ENCODE results near the gene CTNNBIP1.

Gene CTNNBIP1

DNA sequence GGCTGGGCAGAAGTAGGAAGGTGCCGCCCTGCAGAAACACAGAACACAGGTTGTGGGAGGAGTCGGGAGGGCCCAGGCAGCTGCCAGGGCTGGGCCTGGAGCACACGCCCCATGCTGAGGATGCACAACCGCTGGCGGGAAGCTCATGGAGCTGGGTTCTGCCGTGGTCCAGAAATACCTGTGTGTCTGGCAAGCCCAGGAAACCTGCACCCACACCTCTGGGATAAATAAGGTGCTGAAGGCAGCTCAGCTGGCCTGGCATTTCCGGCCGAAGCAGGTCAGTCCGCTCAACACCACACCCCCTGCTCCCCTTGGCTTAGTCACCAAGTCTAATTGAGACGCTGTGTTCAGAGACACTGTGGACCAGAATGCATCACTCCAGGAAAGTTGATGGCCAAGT lies 32.1 kb downstream of the CTNNBIP1 start:
- no peak for DNase-seq (ENCODE audit: low spot score)

DNA sequence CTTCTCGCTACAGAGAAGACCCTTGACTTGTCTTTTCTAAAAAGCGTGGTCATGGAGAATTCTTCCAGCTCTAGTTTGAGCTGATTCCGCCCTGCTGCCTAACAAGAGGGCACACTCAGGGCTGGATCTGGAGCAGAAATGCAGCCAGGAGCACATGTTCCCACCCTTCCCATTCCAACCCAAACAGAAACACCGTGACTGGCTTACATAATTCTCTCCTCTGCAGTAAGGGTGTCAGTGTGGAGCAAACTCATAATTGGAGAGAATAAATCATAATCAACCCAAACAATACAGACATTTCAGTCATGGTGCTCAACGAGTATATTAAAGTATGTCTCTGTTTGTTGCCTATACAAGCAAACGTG lies 34.5 kb downstream of the CTNNBIP1 start:
- no peak for DNase-seq (ENCODE audit: low spot score)

DNA sequence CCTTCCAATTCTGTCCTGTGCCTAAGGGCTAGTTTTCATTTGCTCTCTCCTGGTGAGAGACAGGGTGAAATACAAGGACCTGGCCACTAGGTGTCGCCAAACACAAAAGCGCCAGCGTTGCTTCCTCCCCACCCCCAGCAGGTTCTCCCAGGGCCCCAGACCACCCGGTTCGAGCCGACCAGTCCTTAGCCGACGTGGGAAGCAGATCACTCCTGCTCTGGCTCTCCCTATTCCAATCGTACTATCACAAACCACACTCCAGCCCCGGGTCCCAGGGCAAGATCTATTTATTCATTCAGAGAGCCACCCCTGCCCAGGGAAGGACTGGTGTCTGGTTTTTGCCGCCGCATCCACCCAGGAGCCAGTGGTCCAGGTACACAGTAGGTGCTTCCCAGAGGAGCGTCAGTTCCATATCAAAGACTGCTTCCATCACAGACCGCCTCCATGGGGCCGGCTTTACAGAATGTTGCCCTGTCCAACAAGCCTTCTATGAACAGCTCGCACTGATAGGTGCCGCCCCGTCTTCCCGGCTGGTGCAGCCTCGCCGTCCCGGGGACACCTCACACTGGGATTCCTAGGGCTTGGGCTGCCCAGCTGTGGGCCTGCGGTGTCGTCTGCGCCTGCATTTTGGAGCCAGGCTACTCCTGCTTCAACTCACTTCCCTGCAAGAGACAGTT lies 35.0 kb downstream of the CTNNBIP1 start:
- peak; percentile 71 for DNase-seq (ENCODE audit: low spot score)

DNA sequence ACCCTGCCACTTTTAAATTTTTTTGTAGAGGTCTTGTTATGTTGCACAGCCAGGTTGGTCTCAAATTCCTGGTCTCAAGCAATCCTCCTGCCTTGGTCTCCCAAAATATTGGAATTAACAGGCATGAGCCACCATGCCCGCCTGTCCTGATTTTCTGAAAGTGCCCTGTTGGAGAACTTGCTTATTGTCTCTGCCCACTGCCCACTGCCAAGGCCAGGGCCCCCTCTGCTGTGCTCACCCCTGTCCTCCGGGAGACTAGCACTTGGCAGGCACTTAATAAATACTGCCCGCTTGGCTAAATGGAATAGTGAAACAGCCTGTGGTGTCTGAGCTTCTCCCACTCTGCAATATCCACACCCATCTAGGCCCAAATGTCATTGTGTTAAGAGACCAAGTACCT lies 35.7 kb downstream of the CTNNBIP1 start:
- DNase-seq (ENCODE audit: low spot score) = no peak

DNA sequence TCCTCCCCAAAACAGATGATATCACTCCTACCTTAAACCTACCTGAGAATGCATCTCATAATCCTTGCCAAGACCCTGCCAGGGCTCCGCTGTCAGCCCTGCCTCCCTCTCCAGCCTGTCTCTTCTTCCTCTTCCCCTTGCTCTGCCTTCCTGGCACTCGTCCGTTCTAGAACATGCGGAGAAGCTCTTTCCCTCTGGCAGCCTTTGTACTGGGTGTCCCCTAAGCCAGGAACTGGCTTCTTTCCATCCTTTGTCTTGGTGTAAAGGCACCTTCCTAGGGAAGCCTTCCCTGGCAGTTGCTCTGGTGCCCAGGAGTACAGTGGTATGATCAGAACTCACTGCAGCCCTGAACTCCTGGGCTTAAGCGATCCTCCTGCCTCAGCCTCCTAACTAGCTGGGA lies 36.1 kb downstream of the CTNNBIP1 start:
- DNase-seq (ENCODE audit: low spot score) = no peak

DNA sequence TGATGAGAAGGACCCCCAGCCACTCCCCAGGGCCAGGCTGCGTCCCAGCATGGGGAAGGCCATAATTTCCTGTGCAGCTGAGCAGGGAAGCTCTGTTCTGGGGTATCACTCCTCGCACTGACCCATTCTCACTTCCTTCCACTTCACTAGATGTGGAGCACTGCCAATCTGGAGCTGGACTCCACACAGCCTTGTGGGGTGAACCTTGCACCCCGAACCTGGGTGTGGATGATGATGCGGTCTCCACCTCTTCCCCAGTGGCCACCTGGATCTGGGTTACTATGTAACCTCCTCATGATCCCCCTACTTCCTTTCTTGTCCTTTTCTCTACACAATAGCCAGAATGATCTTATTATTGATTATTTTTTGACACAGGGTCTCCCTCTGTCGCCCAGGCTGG lies 36.7 kb downstream of the CTNNBIP1 start:
- DNase-seq (ENCODE audit: low spot score) = no peak

DNA sequence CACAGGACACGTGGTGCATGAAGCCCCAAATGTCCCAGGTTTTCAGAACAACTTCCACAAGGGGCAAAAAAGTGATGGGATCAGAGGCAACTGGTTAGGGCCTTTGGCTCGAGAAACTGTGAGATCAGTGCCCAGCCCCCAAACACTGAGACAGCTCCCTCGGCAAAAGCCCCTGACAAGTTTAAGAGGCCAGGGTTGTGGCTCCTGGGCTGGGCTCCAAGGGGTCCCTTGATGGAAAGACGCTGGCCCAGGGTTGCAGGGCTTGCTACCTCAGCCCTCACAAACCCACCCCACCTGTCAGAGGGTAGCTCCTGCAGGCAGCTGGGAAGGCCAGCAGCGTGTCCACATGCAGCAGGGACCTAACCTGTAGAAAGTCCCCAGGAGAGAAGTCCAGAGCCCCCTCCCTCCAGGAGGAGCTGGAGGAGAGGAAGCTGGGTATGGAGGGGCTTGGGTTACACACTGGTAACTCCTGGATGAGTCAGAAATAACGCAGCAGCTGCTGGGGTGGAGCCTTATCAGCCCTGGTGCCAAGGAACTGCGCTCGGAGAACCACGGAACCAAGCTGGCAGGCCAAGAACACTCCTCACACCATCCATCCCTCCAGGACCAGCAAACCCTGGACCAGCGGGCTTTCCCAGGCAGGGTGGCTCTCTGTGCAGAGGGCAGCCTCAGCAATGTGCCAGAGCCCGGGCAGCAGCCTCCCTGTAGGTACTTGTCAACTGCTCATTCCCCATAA lies 37.5 kb downstream of the CTNNBIP1 start:
- no peak for DNase-seq (ENCODE audit: low spot score)

DNA sequence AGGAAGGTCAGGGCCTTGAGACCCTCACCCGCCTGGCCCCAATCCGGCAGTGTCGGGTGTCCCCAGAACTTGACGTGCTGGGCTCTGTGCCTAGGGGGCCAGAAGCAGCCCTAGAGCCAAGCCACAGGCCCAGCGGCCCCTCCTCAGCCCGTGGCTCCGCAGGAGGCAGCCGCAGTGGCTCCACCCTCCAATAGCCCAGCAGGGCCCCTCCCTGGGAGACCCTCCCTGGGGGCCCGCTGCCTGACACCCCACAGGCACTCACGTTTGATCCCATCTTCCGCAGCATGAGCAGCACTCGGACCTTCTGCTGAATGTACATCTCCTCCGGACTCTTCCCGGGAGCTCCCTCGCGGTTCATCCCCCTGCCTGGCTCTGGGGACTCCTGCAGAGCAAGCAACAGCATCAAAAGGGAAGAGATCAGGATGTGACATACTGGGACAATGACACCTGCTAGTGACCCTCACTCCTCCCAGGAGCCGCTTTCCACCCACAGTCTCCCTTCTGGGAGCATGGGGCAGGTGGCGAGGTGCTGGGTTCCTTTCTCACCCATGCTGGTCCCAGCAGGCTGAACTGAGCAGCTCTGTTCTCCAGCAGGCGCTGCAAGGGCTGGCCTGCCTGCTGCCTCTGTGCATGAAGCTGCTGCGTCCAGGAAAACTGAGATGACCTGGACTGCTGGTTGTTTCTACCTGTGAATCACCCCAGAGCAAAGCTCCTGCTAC lies 38.2 kb downstream of the CTNNBIP1 start:
- DNase-seq (ENCODE audit: low spot score) = no peak

DNA sequence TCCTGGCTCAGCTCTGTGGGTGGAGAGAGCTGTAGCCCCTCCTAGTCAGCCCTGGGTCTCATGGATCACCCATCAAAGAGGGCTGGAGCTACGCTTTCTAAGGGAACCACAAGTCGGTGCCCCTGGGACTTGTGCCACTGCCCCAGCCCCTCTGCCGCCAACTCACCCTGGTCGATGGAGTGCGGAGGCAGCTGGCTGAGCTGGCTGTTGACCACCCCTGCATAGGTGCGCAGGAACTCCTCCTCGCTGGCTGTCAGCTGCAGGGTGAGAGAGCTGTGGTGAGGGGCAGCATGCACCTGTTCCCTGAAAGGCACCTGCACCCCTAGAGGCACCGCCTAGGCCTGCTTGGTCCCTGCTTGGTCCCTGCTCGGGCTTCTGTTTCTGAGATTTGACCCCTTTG lies 39.0 kb downstream of the CTNNBIP1 start:
- no peak for DNase-seq (ENCODE audit: low spot score)

DNA sequence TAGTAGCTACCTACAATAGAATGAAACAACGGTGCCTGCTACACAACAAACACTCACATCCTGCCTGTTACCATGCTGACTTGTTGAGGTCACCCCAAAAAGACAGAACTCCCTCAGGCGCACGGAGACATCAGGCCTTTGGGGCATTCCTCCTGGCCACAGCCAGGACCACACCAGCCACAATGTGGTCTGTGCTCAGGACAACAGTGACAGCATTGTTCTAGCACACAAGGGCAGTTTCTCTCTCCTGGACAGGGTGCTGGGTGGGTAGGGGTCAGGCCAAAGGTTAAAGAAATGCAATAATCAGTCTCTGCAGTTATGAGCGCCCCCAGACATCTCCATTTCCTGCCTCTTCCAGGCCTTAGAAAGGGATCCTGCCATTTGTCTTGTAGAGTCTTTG lies 39.5 kb downstream of the CTNNBIP1 start:
- no peak for DNase-seq (ENCODE audit: low spot score)

DNA sequence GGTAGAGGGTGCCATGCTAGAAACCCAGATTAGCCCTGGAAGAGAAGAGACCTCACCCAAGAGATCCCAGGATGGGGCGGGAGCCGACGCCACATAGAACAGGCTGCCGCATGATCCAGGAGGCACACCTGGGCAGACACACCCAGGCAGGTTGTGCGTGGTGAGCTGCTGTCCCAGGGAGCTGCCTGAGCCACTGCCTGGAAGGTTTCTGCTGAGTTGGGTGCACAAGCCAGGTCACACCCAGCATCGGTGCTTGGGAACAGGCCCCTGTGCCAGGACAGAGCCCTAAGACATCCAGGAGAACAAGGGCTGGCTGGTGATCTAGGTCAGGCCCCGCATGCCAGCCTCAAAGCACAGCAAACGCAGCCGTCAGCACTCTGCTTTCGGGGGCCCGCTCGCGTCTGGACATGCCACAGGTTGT lies 40.2 kb downstream of the CTNNBIP1 start:
- no peak for DNase-seq (ENCODE audit: low spot score)

DNA sequence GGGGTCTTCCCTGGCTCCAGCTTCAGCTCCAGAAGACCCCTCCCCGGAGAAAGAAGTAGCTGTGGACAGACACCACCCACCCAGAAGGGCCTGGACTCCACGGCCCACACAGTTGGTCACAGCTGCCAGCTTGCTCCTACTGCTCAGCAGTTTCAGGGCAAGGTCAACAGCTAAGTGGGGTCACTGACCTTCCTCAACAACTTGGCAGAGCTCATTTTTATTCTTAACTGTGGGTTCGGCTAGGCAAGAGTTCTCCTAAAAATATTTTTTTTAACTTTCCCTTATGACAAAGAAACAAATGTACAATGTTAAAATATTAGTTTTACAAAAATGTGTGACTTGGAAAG lies 41.9 kb downstream of the CTNNBIP1 start:
- no peak for DNase-seq (ENCODE audit: low spot score)

DNA sequence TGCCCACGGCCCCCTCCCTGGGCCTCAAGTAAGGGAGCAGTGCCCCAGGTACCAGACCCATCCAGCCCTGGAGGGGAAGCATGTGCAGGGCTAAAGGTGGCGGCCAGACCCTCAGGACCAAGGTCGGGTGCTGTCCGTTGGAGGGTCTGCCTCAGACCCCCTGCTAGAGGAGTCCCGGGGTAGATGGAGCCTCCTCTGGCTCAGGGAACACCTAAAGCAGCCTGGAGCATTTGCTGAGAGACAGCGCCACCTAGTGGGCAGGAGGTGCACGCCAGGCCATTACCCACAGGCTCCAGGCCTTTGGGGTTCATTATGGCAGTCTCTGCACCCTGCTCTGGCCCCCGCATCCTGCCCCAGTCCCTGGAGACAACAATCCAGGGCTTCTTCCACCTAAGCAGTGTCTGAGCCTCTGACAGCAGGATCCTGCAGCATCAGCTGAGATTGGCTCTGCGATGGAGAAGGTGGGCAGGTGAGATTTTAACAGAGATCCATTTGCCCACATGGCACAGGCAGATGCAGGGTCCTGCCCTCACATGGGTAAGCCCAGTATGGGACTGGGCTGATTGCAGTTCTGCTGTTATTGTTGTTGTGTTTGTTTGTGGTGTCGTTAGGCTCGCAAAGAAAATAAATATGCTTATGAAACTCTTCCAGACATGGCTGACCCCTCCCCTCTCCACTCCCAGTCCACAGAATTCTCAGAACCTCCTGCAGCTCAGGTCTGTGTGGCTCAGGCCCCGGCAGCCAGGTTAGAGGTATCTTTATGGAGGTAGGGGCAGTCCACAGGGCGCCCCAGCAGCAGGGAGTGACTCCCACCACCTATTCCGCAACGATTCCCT lies 42.4 kb downstream of the CTNNBIP1 start:
- DNase-seq (ENCODE audit: low spot score) = peak; percentile 73

DNA sequence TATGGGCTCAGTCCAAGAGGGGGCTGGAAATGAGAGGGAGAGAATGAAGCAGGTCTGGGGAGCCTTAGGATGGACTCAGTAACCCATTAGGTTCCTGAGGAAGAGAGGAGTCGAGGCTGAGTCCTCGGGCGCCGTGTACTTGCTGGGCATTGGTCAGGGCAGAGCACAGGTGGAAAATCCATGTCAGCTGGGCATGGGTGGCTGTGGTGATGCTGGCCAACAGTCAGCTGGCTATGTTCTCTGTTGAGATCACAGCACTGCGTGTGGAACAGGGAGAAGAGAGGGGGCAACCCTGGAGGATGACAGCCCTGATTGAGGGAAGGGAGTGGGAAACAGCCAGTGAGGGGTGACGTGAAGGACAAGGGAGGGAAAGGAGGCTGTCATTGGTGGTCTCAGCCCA lies 43.2 kb downstream of the CTNNBIP1 start:
- no peak for DNase-seq (ENCODE audit: low spot score)

DNA sequence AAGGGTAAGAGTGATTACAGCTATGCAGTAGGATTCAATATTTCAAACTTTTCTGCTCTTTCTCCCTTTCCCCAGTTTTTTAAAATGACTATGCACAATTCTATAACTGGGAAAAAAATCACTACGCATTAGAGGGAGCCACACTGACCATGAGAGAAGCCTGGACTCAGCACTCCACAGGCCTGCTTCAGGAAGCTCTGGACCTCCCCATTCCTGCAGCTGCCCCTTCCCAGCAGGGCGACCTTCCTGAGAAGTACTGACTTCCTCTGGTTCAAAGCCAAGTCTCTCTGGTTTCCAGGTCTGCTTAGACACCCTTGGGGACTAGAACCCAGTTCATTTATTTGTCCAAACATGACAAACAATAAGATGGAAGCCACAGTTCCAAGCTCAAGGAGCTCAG lies 44.3 kb downstream of the CTNNBIP1 start:
- DNase-seq (ENCODE audit: low spot score) = no peak

DNA sequence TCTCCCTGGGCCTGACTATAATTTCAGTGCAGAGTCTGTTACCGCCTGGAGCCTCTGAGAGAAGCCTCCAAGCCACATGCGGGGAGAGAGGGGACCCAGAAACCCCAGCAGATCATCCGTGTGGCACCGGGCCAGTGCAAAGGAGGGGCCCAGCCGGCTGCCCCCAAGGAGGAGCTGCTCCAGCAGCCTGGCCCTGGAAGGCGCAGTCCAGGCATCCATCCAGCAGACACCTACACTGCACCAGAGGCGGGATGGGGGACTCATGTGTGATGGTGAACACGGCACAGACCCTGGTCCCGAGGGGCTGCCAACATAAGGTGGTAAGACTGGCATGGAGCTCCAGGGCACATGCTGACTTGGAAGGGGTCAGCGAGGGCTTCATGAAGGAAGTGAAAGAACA lies 46.7 kb downstream of the CTNNBIP1 start:
- no peak for DNase-seq (ENCODE audit: low spot score)

DNA sequence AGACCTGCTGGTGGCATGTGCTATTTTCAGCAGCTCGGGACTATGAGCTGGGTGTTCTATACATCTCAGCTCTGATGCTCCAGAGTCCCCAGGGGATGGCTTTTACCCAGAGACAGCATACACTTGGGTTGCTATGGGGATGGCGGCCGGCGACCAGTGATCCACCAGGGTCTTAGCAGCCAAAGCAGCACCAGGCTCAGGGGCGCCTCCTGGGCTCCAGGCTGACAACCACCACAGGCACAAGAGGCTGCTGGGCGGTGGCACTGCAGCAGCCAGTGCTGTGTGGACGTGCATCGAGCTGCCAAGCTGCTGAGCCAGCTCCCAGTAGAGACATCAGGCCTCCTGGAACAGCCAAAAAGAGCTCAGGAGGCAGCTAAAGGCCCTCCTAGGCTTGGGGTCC lies 48.7 kb downstream of the CTNNBIP1 start:
- no peak for DNase-seq (ENCODE audit: low spot score)

DNA sequence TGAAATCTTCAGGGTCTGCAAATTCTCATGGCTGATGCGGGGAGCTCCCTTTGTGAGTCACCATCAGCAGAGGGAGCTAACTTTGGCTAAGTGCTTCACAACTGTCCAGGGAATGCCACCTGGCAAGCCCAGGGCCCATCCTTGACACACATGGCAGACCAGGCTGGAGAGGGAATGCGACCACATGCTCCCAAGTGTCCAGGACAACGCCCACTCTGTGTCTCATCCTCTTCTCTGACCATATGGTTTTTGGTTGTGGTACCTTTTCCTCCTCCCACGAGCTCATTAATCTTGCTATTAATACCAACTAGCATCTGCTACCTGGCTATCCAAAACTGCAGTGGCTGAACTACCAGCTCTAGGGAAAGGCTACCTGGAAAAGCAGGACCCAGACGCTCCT lies 49.2 kb downstream of the CTNNBIP1 start:
- no peak for DNase-seq (ENCODE audit: low spot score)

DNA sequence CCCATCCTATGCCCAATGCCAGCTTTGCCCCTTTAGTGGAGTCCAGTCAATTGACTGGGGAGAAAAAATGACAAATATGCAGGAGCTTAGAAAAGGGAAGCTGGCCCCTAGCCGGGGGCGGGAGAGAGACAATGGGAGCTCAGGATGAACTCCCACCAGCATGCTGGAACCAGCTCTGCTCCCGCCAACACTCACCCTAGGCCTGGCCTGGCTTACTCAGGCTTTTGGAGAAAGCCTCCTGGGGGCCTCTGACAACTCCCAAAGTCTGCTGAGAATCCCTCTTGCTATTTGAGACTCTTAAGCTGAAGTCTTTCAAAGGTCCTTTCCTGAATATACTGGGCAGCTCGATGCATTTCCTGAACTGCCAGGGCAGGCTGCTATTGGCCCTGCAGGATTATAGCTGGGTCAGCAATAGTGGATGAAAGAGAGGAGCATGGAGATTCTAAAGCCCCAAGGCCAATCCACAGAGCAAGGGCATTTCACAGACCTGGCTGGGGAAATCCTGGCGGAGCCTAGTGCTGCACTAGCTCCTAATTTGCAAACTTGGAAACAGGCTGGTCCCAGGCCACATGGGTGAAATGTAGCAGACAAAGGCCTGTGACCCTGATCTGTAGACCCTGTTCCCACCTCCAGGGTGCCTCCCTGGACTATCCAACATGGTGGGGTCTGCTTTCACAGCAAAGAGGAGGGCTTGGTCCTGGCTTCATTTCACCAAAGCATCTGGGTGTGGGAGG lies 50.6 kb downstream of the CTNNBIP1 start:
- no peak for DNase-seq (ENCODE audit: low spot score)

DNA sequence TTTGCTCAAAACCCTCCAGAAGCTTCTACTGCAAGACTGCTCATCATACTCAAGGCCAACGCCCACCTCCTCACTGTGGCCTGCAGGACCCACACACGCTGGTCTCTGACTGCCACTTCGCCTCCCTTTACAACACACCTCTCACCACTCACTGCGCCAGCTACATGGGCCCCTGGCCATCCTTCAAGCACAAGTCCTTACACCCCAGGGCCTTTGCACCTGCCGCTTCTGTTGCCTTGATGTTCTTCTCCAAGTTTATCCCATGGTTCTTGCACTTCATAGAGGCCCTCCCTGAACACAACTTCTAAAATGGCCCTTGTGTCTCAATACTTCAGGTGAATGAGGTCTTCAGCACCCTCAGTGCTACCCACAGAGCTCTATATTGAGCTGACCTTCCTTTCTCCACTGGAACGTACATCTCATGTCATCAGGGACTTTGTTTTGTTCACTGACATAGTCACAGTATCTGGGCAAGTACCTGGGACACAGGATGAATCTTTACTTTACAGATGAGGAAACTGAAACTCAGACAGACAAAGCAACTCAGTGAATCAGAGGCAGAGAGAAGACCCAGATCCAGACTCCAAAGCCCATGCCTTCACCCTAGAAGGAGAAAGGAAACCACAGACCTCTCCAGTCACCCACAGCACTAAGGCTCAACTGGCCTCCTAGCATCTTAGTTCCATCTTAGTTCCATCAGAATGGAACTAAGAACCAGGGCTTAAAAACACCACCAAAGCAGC lies 51.6 kb downstream of the CTNNBIP1 start:
- DNase-seq (ENCODE audit: low spot score) = no peak

DNA sequence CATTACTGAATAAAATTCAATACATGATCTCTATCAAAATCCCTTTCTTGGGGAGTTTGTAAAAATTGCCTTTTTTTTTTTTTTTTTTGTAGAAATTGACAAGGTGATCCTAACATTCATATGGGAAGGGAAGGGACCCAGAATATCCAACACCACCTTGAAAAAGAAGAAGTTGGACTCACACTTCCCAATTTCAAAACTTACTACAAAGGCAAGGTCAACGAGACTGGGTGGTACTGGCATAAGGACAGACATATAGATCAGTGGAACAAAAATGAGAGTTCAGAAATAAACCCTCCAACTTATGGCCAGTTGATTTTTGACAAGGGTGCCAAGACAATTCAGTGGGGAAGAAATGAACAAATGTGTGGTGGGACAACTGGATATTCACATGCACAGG lies 54.9 kb downstream of the CTNNBIP1 start:
- DNase-seq (ENCODE audit: low spot score) = no peak

All from RKO (cell line).